Hematopoietic multipotent progenitor cell treated with erythropoietin and hydrocortisone succinate and interleukin-3 and kit ligand, for 17 days (in vitro differentiated cells): ENCODE measurements around the gene PACS2.

Experiments used
- DNase-seq: peaks from one replicate; pipeline ENCODE4 v3.0.0-alpha.2; 2015; ENCODE audit warnings: low spot score

The PACS2 gene

DNA sequence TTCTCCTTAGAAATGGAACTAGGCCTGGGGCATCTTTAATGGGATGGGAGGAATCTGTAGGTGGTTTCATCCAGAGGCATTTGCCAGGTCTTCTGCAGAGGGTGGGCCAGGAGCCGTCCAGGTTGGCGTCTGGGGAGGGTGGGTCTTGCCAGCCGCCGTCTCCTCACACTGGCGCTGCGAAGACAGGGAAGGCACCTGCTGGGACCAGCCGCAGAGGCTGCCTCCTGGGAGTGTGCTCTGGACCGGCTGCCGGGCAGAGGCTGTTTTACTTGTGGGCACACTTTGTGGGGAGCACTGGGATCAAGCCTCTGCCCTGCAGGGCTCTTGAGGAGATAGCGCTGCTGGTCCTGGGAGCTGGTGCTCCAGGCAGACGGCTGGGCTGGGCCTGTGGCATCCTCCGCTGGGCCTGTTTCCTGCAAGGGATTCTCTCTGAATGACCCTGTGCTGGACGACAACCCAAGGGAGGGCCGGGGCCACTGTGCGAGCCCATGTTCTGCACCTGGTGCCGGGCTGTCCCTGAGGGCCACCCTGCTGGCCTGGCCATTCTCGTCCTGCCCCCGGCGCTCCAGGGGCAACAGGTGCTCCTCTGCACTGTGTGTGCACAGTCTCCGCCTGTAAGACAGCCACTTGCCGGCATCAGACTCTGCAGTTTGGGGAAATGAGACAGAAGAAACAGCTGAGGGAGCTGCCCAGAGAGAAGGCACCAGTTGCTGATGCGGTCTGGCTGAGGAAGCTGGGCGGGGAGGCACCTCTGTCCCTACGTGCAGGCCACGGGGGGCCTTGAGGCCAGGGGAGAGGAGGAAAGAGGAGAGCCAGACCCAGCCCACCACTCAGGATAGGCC, 73.8 kb downstream of the PACS2 start:
- no peak for DNase-seq

- DNase-seq = no peak
These were observed 74.4 kb downstream of the PACS2 start for GRCh38 chr14:105388976-105389375.

DNA sequence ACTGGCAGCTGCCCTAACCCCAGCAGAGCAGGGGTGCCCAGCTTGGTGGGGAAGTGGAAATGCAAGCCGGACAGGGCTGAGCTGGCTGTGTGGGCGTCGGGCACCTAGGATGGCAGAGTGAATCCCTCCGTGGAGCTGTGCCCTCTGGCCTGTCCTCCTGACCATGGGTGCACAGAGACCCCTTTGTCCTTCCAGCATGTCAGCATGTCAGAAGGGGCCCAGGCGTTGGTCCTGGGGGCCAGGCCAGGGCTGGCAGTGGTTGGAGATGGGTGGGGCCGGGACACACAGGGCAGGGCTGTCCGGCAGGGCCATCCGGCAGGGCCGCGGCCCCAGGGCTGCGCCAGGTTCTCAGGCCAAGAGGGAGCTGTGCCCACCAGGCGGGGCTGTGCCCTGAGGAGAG, 75.0 kb downstream of the PACS2 start:
- DNase-seq = no peak

GRCh38 chr14:105389976-105390848, 75.7 kb downstream of the PACS2 start:
- no peak for DNase-seq

DNA sequence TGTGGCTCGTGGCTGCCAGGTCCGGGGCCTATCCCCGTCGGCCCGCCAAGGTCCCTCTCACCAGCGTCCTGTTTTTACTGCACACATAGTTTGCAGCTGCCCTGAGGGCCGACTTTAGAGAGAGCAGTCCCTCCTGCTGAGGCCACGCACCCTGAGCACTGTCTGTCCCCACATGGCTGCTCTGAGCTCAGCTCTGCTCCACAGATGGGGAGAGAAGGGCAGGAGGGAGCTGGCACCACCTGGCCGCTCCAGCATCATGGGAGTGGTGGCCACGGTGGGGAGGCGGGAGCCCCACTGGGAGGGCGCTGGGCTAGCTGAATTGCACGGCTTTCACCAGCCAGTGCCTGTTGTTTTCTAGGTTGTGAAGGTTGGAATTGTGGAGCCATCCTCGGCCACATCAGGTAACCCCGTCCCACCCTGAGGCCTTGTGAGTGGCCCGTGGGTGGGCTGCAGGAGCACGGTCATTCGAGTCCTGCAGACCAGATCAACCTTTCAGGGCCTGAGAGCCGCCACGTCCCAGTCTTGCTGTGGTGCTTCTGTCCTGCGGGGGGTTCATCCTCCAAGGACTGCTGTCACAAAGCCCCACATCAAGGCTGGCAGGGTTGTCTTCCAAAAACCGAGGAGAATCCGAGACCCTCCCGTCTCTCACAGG, 76.4 kb downstream of the PACS2 start:
- DNase-seq = no peak

DNA sequence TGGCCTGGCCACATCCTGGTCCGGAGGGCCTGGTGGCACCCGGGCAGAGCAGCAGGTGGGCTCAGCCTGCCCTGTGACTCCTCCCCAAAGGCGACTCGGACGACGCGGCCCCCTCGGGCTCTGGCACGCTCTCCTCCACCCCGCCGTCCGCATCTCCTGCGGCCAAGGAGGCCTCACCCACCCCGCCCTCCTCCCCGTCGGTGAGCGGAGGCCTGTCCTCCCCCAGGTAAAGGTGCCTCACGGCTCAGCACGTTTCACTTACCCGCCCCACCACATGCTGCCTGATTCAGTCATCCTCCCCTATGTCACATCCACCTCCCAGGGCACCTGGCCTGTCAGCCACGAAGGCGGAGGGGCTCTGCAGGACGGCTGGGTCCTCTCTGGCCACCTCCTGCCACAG, 77.0 kb downstream of the PACS2 start:
- no peak for DNase-seq

DNA sequence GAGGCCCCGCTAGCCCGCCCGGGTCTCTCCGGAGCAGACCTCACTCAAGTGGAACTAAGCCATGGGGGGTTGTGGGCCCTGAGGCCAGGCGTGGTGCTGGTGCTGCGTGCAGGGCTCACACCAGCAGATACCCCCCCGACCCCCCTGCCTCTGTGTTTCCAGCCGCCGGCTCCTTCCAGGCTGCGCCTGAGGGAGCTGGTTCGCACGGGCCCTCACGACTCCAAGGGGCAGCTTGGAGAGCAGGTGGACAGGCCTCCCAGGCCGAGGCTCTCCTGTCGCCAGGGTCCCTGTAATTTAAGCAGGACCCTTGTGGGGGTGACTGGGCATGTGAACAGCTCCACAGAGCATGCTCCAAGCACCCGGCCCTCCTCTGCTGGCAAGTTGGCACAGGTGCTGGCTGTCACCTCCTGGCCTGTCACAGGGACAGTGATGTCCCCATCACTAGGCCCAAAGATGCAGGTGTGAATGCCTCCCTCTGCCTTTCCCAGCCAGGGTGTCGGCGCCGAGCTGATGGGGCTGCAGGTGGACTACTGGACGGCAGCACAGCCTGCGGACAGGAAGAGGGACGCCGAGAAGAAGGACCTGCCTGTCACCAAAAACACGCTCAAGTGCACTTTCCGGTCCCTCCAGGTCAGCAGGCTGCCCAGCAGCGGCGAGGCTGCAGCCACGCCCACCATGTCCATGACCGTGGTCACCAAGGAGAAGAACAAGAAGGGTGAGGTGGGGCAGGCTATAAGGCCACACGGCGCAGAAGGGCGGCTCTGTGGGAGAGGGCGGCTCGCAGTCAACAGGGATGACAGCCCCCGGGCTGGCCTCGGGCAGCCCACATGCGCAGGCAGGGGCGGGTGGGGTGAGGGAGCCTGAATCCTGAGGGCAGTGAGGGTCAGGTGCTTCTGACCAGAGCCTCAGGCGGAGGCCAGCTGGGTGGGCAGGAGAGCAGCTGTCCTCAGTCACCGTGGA, 77.9 kb downstream of the PACS2 start:
- no peak for DNase-seq

- no peak for DNase-seq
These were observed 78.6 kb downstream of the PACS2 start for GRCh38 chr14:105393151-105393550.

GRCh38 chr14:105394714-105395537, 80.4 kb downstream of the PACS2 start:
- DNase-seq = no peak

GRCh38 chr14:105395538-105395854, 80.9 kb downstream of the PACS2 start:
- no peak for DNase-seq

DNA sequence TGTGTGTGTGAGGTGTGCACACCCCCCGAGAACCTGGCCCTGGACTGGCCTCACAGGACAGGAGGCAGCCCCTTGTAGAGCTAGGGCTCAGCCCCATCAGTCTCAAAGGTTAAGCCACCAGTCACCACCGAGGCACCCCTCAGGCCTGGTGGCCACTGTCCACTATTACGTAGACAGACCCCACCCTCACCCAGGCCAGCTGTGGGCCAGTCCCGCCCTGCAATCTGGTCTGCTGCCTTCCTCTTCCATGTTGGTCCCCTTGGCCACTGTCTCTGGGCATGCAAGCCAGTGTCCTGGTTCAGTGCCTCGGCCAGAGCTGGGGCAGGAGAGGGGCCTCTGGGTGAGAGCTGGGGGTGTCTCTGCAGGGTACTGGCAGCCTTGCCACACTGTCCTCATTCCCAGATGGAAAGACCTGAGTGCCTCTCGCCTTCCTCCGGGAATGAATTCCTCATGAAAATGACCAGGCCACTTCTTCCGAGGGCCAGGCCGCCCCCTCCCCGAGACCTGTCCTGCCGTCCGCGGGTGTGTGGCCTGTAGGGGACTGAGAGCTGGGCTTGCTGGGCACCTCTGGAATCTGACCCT, 82.9 kb downstream of the PACS2 start:
- no peak for DNase-seq

GRCh38 chr14:105398044-105398725, 83.6 kb downstream of the PACS2 start, which contains the start of gene TEX22:
Gene TEX22 (plus strand): TSS chr14:105398538. CDS start chr14:105399341, 803 bp downstream.
- DNase-seq = peak; percentile 76

GRCh38 chr14:105398726-105399465, 84.3 kb downstream of the PACS2 start:
- no peak for DNase-seq

- no peak for DNase-seq
These were observed 84.9 kb downstream of the PACS2 start for GRCh38 chr14:105399466-105399775.

GRCh38 chr14:105400016-105400415, 85.5 kb downstream of the PACS2 start:
- no peak for DNase-seq

DNA sequence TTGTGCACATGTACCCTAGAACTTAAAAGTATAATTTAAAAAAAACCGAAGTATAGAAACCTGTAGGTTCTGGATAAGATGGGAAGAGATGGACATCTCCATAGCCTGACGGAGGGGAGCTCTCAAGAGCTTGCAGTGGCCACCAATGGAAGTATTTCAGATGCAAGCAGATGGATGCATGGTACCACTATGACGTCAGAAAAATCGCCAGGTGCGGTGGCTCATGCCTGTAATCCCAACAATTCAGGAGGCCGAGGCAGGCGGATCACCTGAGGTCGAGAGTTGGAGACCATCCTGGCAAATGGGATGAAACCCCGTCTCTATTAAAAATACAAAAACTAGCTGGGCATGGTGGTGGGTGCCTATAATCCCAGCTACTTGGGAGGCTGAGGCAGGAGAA, 87.2 kb downstream of the PACS2 start:
- DNase-seq = no peak

- DNase-seq = no peak
These were observed 94.0 kb downstream of the PACS2 start for GRCh38 chr14:105408592-105408991.

DNA sequence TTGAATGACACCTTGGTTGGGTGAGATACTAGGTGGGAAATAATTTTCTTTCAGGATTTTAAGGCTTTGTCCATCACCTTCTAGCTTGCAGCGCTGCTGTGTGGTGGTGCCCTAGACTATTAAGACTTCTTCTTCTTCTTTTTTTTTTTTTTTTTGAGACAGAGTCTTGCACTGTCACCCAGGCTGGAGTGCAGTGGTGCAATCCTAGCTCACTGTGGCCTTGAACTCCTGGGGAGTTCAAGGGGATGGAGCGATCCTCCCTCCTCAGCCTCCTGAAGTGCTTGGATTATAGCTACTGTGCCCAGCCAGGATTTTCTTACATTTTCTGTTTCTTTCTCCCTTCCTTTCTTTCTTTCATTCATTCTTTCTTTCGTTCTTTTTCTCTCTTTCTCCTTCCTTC, 94.8 kb downstream of the PACS2 start:
- no peak for DNase-seq

DNA sequence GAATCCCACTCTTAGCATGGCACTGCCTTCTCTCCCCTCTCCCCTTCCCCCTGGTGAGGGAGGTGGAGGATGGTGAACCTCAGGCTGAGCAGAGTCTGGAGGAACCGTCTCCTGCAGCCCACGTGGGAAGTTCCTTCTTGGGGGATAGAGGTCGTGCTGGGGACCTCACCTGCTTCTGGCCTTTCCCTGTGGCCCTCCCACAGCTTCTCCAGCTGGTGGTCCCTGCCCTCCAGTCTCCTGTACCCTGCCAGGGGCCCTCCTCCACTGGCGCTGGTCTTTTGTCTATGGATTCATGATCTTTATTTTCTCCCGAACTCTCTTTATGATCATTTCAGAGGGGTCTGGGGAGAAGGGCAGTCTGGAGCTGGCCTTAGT, 96.1 kb downstream of the PACS2 start:
- DNase-seq = no peak
